Tibial artery (tissue), 4 donors: ENCODE data around the gene MRGPRX1.
"Not testable (repeated sequence)": the region's sequence is repeated elsewhere in the genome, so short reads cannot be mapped to it uniquely, and the experiment has no call there.

Experiments
- DNase-seq, 2 donors: peaks; one replicate each; pipeline ENCODE4 v3.0.0-alpha.2; 2019
- H3K27ac ChIP-seq, 2 donors: fragments of 200-600 bp; sonication (generic) in 1 of 2; 1 replicate in 1 of 2; 2 replicates in 1 of 2; pipeline ENCODE4 v1.5.1; 2018 to 2019; ENCODE audit warnings: mild to moderate bottlenecking in 1 of 2
- H3K27me3 ChIP-seq, 2 donors: fragments of 200-600 bp; sonication (generic) in 1 of 2; one replicate each; pipeline versions ENCODE4 v1.5.1 to v1.6.0; 2016 to 2019
- H3K36me3 ChIP-seq, 3 donors: fragments of 200-600 bp; sonication (generic) in 2 of 3; one replicate each; pipeline ENCODE4 v1.5.1; 2016 to 2019; ENCODE audit warnings: mild to moderate bottlenecking in 2 of 3
- H3K4me1 ChIP-seq, 4 donors: fragments of 200-600 bp; sonication (generic) in 2 of 4; 1 replicate in 3 of 4; 2 replicates in 1 of 4; pipeline ENCODE4 v1.5.1; 2016 to 2019
- H3K4me3 ChIP-seq, 2 donors: fragments of 200-600 bp; sonication (generic) in 1 of 2; 1 replicate in 1 of 2; 2 replicates in 1 of 2; pipeline ENCODE4 v1.5.1; 2018 to 2019; ENCODE audit warnings: mild to moderate bottlenecking in 2 of 2
- H3K9me3 ChIP-seq, 3 donors: fragments of 200-600 bp; sonication (generic) in 1 of 3; one replicate each; pipeline ENCODE4 v1.5.1; 2016 to 2019
- intact Hi-C: fragments of 100-400 bp; cut with DNase I; formaldehyde crosslinking; loops from one replicate; pipeline ENCODE4 v1.15.0; 2023; ENCODE audit warnings: low total_unique reads
- TF ChIP-seq, protein P1 (sequence below), 2 experiments: fragments of 200-600 bp in 1 of 2; fragments of 450-650 bp in 1 of 2; IDR thresholded peaks; one replicate each; pipeline ENCODE4 v1.5.1; 2017 to 2019; ENCODE audit warnings: antibody characterized with exemption in 2 of 2, mild to moderate bottlenecking in 1 of 2, moderate library complexity in 1 of 2

The MRGPRX1 gene

DNA sequence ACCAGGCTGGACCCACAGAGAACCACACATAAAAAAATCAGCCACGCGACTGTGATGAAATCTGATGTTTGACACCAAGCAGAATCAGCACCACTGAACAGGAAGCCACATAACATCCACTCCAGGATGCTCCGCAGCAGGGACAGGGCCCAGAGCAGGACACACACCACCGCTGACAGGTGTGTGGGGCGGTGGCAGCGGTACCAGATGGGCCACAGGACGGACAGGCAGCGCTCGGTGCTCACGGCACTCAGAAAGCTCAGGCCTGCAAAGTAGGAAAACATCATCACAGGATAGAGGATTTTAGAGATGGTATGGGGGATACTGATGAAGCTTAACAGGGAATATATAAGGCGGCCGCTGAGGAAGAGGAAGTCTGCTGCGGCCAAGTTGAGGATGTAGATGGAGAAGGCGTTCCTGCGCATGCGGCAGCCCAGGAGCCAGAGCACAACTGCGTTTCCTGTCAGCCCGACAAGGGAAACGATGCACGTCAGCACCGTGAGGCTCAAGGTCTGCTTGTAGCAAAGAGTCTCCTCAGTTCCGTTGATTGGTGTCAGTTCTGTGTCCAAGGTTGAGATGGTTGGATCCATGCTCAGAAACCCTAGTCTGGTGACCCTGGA, 4.9 kb downstream of the MRGPRX1 start:
- DNase-seq: no peak
- Histone ChIP-seq H3K36me3 (no peaks in the 10 kb centered on the region), H3K27me3 (no peaks in the 10 kb centered on the region), H3K9me3 (no peaks in the 10 kb centered on the region), H3K4me3 (no peak overlapping the region), H3K4me1 (no peaks in the 10 kb centered on the region), H3K27ac (no peak overlapping the region)
- intact Hi-C loops: no loop called here
- TF ChIP-seq, protein P1, sequence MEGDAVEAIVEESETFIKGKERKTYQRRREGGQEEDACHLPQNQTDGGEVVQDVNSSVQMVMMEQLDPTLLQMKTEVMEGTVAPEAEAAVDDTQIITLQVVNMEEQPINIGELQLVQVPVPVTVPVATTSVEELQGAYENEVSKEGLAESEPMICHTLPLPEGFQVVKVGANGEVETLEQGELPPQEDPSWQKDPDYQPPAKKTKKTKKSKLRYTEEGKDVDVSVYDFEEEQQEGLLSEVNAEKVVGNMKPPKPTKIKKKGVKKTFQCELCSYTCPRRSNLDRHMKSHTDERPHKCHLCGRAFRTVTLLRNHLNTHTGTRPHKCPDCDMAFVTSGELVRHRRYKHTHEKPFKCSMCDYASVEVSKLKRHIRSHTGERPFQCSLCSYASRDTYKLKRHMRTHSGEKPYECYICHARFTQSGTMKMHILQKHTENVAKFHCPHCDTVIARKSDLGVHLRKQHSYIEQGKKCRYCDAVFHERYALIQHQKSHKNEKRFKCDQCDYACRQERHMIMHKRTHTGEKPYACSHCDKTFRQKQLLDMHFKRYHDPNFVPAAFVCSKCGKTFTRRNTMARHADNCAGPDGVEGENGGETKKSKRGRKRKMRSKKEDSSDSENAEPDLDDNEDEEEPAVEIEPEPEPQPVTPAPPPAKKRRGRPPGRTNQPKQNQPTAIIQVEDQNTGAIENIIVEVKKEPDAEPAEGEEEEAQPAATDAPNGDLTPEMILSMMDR (IDR thresholded peaks at IDR 0.05): no peak

DNA sequence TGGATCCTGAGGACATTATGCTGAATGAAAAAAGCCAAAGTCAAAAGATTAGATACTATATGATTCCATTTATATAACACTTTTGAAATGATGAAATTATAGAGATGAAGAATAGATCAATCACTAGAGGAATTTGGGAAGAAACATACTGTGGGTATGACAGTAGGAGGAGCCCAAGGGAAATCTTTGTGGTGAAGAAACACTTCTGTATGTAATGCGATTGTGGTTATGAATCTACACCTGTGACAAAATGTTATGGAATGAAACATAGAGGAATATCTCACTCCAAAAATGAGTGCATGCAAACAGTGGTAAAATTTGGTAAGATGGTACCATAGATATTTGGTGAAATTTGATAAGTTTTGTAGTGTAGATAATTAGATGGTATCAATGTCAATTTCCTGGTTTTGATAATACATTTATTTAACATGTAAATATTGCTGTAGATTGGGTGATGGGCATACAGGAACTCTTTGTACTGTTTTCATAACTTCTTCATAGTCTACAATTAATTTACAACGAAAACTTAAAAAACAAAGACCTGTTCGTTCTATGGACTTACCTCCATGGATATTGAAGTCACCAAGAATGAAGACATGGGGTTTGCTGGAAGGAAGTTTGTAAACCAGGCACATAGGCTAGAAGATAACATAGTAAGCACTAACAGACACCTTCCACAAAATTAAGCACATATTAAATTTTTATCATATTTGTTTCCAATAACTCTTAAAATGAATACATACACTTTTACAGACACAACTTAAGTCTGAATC, 11.5 kb downstream of the MRGPRX1 start:
- Histone ChIP-seq H3K4me1 (no peaks in the 10 kb centered on the region), H3K36me3 (no peaks in the 10 kb centered on the region), H3K27me3 (no peaks in the 10 kb centered on the region), H3K27ac (no peak overlapping the region), H3K9me3 (no peaks in the 10 kb centered on the region), H3K4me3 (no peak overlapping the region)
- TF ChIP-seq, protein P1 (IDR thresholded peaks at IDR 0.05): no peak
- no peak for DNase-seq
- intact Hi-C loops: no loop called here

DNA sequence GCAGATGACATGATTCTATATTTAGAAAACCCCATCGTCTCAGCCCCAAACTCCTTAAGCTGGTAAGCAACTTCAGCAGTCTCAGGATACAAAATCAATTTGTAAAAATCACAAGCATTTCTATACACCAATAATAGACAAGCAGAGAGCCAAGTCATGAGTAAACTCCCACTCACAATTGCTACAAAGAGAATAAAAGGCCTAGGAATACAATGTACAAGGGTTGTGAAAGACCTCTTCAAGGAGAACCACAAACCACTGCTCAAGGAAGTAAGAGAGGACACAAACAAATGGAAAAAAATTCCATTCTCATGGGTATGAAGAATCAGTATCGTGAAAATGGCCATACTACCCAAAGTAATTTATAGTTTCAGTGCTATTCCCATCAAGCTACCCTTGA, 13.8 kb downstream of the MRGPRX1 start:
- H3K27me3 ChIP-seq, H3K36me3 ChIP-seq, intact Hi-C loops, DNase-seq, H3K27ac ChIP-seq, H3K9me3 ChIP-seq, H3K4me3 ChIP-seq, H3K4me1 ChIP-seq: not testable (repeated sequence)

DNA sequence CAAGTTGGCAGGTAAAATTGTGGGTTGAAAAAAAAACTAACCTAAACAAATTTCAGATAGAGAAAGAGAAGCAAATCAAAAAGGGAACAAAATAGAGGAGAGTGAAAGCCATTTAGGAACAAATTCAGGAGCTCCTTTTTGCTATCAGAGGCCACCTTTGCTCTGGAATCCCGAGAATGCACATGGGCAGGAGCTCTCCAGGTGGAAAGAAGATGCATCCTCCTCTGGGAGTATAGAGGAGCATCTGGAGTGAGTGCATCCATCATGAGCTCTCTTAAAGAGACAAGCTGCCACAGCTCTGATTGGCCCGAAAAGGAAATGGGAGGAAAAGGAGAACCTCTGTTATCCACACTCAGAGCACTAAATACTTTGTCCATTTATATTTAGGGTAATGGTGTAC, 26.3 kb downstream of the MRGPRX1 start:
- Histone ChIP-seq H3K4me1 (no peaks in the 10 kb centered on the region), H3K9me3 (no peaks in the 10 kb centered on the region), H3K36me3 (no peaks in the 10 kb centered on the region), H3K27me3 (no peaks in the 10 kb centered on the region), H3K27ac (no peak overlapping the region), H3K4me3 (no peak overlapping the region)
- DNase-seq: no peak
- intact Hi-C loops: no loop called here
- TF ChIP-seq, protein P1 (IDR thresholded peaks at IDR 0.05): no peak

DNA sequence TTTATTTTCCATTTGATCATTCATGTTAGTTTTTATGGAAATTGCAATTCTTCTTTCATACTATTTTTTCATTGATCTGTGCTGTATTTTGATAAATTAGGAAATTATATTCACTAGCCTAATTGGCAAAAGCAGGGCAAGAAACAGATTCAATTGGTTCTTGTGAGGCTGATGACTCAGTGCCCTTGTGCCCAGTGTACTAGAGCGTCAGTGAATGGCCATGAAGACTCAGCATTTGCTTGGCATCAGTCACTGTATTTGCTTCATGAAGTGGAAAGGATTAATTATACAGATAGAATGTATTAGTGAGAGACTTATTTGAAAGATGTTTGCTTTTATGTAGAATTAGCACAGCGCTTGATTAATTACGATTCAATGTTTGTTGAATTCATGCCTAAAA, 31.8 kb downstream of the MRGPRX1 start:
- no peaks in the 10 kb centered on the region for H3K27me3 ChIP-seq
- H3K4me3 ChIP-seq: no peak overlapping the region
- H3K36me3 ChIP-seq: no peaks in the 10 kb centered on the region
- TF ChIP-seq, protein P1 (IDR thresholded peaks at IDR 0.05): no peak
- intact Hi-C loops: no loop called here
- DNase-seq: no peak
- H3K27ac ChIP-seq: no peak overlapping the region
- H3K9me3 ChIP-seq: no peaks in the 10 kb centered on the region
- no peaks in the 10 kb centered on the region for H3K4me1 ChIP-seq

DNA sequence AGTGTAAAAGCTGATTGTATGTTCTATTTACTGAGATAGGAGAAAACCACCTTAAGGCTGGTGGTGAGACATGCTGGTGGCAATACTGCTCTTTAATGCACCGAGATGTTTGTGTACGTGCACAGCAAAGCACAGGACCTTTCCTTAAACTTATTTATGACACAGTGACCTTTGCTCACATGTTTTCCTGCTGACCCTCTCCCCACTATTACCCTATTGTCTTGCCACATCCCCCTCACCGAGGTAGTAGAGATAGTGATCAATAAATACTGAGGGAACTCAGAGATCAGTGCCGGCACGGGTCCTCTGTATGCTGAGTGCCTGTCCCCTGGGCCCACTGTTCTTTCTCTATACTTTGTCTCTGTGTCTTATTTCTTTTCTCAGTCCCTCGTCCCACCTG, 38.6 kb downstream of the MRGPRX1 start:
- H3K4me1 ChIP-seq, H3K9me3 ChIP-seq, H3K4me3 ChIP-seq, H3K36me3 ChIP-seq, H3K27me3 ChIP-seq, DNase-seq, intact Hi-C loops, H3K27ac ChIP-seq: not testable (repeated sequence)

DNA sequence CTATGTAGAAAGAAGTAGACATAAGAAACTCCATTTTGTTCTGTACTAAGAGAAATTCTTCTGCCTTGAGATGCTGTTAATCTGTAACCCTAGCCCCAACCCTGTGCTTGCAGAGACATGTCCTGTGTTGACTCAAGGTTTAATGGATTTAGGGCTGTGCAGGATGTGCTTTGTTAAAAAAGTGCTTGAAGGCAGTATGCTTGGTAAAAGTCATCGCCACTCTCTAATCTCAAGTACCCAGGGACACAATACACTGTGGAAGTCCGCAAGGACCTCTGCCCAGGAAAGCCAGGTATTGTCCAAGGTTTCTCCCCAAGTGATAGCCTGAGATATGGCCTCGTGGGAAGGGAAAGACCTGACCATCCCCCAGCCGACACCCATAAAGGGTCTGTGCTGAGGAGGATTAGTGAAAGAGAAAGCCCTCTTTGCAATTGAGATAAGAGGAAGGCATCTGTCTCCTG, 39.0 kb downstream of the MRGPRX1 start:
- DNase-seq, H3K27ac ChIP-seq, intact Hi-C loops, H3K36me3 ChIP-seq, H3K4me3 ChIP-seq, H3K9me3 ChIP-seq, H3K4me1 ChIP-seq, H3K27me3 ChIP-seq: not testable (repeated sequence)

DNA sequence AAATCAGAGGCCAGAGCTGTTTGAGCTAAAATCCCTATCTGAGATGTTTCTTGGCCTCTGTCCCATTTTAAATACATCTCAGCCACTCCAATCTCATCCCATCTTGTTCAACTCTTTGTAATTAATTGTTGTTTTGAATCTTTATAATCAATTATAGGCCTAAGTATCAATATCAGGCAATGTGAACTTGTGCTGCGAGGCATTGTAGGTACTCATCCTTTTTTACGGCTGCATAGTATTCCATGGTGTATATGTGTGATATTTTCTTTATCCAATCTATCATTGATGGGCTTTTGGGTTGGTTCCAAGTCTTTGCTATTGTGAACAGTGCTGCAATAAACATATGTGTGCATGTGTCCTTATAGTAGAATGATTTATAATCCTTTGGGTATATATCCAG, 47.5 kb downstream of the MRGPRX1 start:
- H3K9me3 ChIP-seq, H3K4me3 ChIP-seq, H3K36me3 ChIP-seq, H3K27me3 ChIP-seq, DNase-seq, H3K27ac ChIP-seq, intact Hi-C loops, H3K4me1 ChIP-seq: not testable (repeated sequence)
